Epithelial cell of prostate (primary cell): ENCODE measurements around the gene ARL2.

Experiments used
- DNase-seq: peaks from one replicate; pipeline ENCODE4 v3.0.0-alpha.2; 2011; ENCODE audit warnings: low read depth, low spot score
- H3K27ac ChIP-seq: fragments of 450-650 bp; 2 replicates; pipeline ENCODE4 v1.5.1; 2017; ENCODE audit warnings: mild to moderate bottlenecking

Gene ARL2

GRCh38 chr11:65042891-65043290, 28.9 kb downstream of the ARL2 start:
- DNase-seq = no peak

GRCh38 chr11:65043881-65044501, 30.0 kb downstream of the ARL2 start:
- no peak overlapping the region for H3K27ac ChIP-seq
- DNase-seq = no peak

More at GRCh38 chr11:65042891-65043290, 28.9 kb downstream of the ARL2 start:
- H3K27ac ChIP-seq = no peak overlapping the region

- no peak for DNase-seq
- H3K27ac ChIP-seq = no peak overlapping the region
These were observed 31.1 kb downstream of the ARL2 start for GRCh38 chr11:65045061-65045460.

GRCh38 chr11:65045728-65046127, 31.8 kb downstream of the ARL2 start:
- DNase-seq = no peak
- H3K27ac ChIP-seq = no peak overlapping the region

GRCh38 chr11:65047581-65048422, 33.8 kb downstream of the ARL2 start:
- no peak for DNase-seq
- H3K27ac ChIP-seq = no peak overlapping the region

- no peak for DNase-seq
- no peak overlapping the region for H3K27ac ChIP-seq
These were observed 37.5 kb downstream of the ARL2 start for GRCh38 chr11:65051398-65051858.

GRCh38 chr11:65053827-65054508, 40.0 kb downstream of the ARL2 start:
- no peak for DNase-seq
- no peak overlapping the region for H3K27ac ChIP-seq

GRCh38 chr11:65055538-65055937, 41.6 kb downstream of the ARL2 start:
- DNase-seq = no peak
- H3K27ac ChIP-seq = no peak overlapping the region

- no peak overlapping the region for H3K27ac ChIP-seq
- no peak for DNase-seq
These were observed 43.0 kb downstream of the ARL2 start for GRCh38 chr11:65056999-65057398.

- no peak overlapping the region for H3K27ac ChIP-seq
- DNase-seq = no peak
These were observed 43.6 kb downstream of the ARL2 start for GRCh38 chr11:65057526-65057925.

GRCh38 chr11:65058012-65058411, 44.1 kb downstream of the ARL2 start:
- H3K27ac ChIP-seq = no peak overlapping the region
- no peak for DNase-seq

- DNase-seq = no peak
- H3K27ac ChIP-seq = no peak within 1 kb of the TSS
These were observed 44.6 kb downstream of the ARL2 start, which contains the start of gene NAALADL1 for GRCh38 chr11:65058419-65059054. Gene NAALADL1 (minus strand): TSS chr11:65058553. CDS start chr11:65058521, 32 bp downstream.

GRCh38 chr11:65059523-65059922, 45.6 kb downstream of the ARL2 start:
- DNase-seq = no peak
- H3K27ac ChIP-seq = no peak overlapping the region

- H3K27ac ChIP-seq = no peak overlapping the region
- no peak for DNase-seq
These were observed 46.2 kb downstream of the ARL2 start for GRCh38 chr11:65059959-65060824.

GRCh38 chr11:65060913-65061408, 47.0 kb downstream of the ARL2 start:
- no peak overlapping the region for H3K27ac ChIP-seq
- no peak for DNase-seq

GRCh38 chr11:65063532-65063931, 49.6 kb downstream of the ARL2 start:
- H3K27ac ChIP-seq = no peak overlapping the region
- DNase-seq = no peak

- H3K27ac ChIP-seq = no peak overlapping the region
- DNase-seq = no peak
These were observed 50.9 kb downstream of the ARL2 start for GRCh38 chr11:65064847-65065240.

GRCh38 chr11:65065851-65066250, 51.9 kb downstream of the ARL2 start:
- no peak for DNase-seq
- H3K27ac ChIP-seq = no peak overlapping the region

- DNase-seq = no peak
These were observed 52.4 kb downstream of the ARL2 start for GRCh38 chr11:65066315-65066714.

More at GRCh38 chr11:65066315-65066714, 52.4 kb downstream of the ARL2 start:
- H3K27ac ChIP-seq = no peak overlapping the region
